PFSK-1 (cell line): Measurements from ENCODE around the gene RSPH1.

ENCODE experiments used
- FOXP2 ChIP-seq: optimal IDR thresholded peaks from 2 replicates; pipeline ENCODE3; 2011; ENCODE audit warnings: borderline replicate concordance, control low read depth, inconsistent platforms; ENCODE audit not compliant: insufficient read depth; ENCODE audit errors: extremely low read length, extremely low read depth
- POLR2AphosphoS5 ChIP-seq: IDR thresholded peaks from 2 replicates; pipeline ENCODE4 v1.6.1; 2012; ENCODE audit warnings: low read depth, mild to moderate bottlenecking, control low read depth, low read length, moderate library complexity
- REST ChIP-seq, 2 experiments: IDR thresholded peaks; 2 replicates each; pipeline versions ENCODE4 v1.6.1 to v1.8.0; 2011 to 2012; ENCODE audit warnings: low read depth in 2 of 2, low read length in 2 of 2, control low read depth in 1 of 2, inconsistent platforms in 1 of 2, mild to moderate bottlenecking in 1 of 2, moderate library complexity in 1 of 2; ENCODE audit not compliant: insufficient read depth in 1 of 2
- SIN3A ChIP-seq: IDR thresholded peaks from 2 replicates; pipeline ENCODE4 v1.6.1; 2012; ENCODE audit warnings: mild to moderate bottlenecking, low read length, moderate library complexity, borderline replicate concordance; ENCODE audit not compliant: insufficient read depth
- TAF1 ChIP-seq: IDR thresholded peaks from 2 replicates; pipeline ENCODE4 v1.6.1; 2012; ENCODE audit warnings: low read length, control low read depth, borderline replicate concordance; ENCODE audit not compliant: insufficient read depth

Gene RSPH1

GRCh38 chr21:42535602-42536171 is 39.7 kb upstream of the RSPH1 start:
- TF ChIP-seq SIN3A, result no peak
- no peak for TF ChIP-seq REST (IDR thresholded peaks at IDR 0.05; ENCODE audit: insufficient read depth in 1 of 2, low read depth in 2 of 2, low read length in 2 of 2)
- no peak for TF ChIP-seq TAF1
- no peak for TF ChIP-seq POLR2AphosphoS5
- TF ChIP-seq FOXP2, result no peak

GRCh38 chr21:42534421-42535378 is 38.7 kb upstream of the RSPH1 start:
- TF ChIP-seq TAF1, result no peak
- TF ChIP-seq SIN3A, result no peak
- TF ChIP-seq REST (IDR thresholded peaks at IDR 0.05; ENCODE audit: insufficient read depth in 1 of 2, low read depth in 2 of 2, low read length in 2 of 2), result no peak
- no peak for TF ChIP-seq FOXP2
- TF ChIP-seq POLR2AphosphoS5, result no peak

GRCh38 chr21:42533963-42534355 is 37.9 kb upstream of the RSPH1 start:
- TF ChIP-seq FOXP2 (no peak), REST (IDR thresholded peaks at IDR 0.05; ENCODE audit: insufficient read depth in 1 of 2, low read depth in 2 of 2, low read length in 2 of 2) (no peak), TAF1 (no peak), SIN3A (no peak), POLR2AphosphoS5 (no peak)

- TF ChIP-seq TAF1 (no peak), SIN3A (no peak), REST (IDR thresholded peaks at IDR 0.05; ENCODE audit: insufficient read depth in 1 of 2, low read depth in 2 of 2, low read length in 2 of 2) (no peak), FOXP2 (no peak), POLR2AphosphoS5 (no peak)
Measured at GRCh38 chr21:42533306-42533962, 37.4 kb upstream of the RSPH1 start.
